Breast epithelium (tissue), 4 donors: ENCODE measurements around the gene OXLD1. TPM values are rescaled to one million over a fixed set of nuclear protein-coding genes. Genes with fewer than 3 reads are reported as not detected.

Experiments
- DNase-seq, 2 donors: peaks; one replicate each; pipeline ENCODE4 v3.0.0-alpha.2; 2019; ENCODE audit warnings: low spot score in 2 of 2
- H3K27ac ChIP-seq, 2 donors: fragments of 200-600 bp; sonication (generic) in 1 of 2; one replicate each; pipeline ENCODE4 v1.5.1; 2016 to 2019; ENCODE audit warnings: mild to moderate bottlenecking in 1 of 2
- H3K27me3 ChIP-seq, 2 donors: fragments of 200-600 bp; sonication (generic) in 1 of 2; one replicate each; pipeline versions ENCODE4 v1.5.1 to v1.6.0; 2017 to 2019; ENCODE audit warnings: control low read depth in 1 of 2, mild to moderate bottlenecking in 1 of 2
- H3K36me3 ChIP-seq: fragments of 200-600 bp; one replicate; pipeline ENCODE4 v1.5.1; 2019
- H3K4me1 ChIP-seq, 2 donors: fragments of 200-600 bp; sonication (generic); one replicate each; pipeline ENCODE4 v1.5.1; 2016 to 2019; ENCODE audit warnings: control low read depth in 1 of 2
- H3K4me3 ChIP-seq, 3 donors: fragments of 200-600 bp; sonication (generic); 1 replicate in 2 of 3; 2 replicates in 1 of 3; pipeline ENCODE4 v1.5.1; 2016 to 2019; ENCODE audit warnings: mild to moderate bottlenecking in 3 of 3, moderate library complexity in 2 of 3
- H3K9me3 ChIP-seq, 2 donors: fragments of 200-600 bp; sonication (generic) in 1 of 2; one replicate each; pipeline ENCODE4 v1.5.1; 2016 to 2019; ENCODE audit warnings: control low read depth in 1 of 2
- POLR2A ChIP-seq: fragments of 450-650 bp; IDR thresholded peaks from one replicate; pipeline ENCODE4 v1.6.1; 2016; ENCODE audit warnings: antibody characterized with exemption, mild to moderate bottlenecking, moderate library complexity
- POLR2AphosphoS5 ChIP-seq, 3 donors: sonication (generic); formaldehyde crosslinking; IDR thresholded peaks; one replicate each; pipeline ENCODE4 v1.6.1; 2017; ENCODE audit warnings: antibody characterized with exemption in 3 of 3
- intact Hi-C: fragments of 100-400 bp; cut with DNase I; formaldehyde crosslinking; loops from one replicate; pipeline ENCODE4 v1.15.1; 2023; ENCODE audit warnings: low total_unique reads
- total RNA-seq, 3 donors: library from RNA; depleted of rRNA; stranded (reverse); fragments of >200 nt; gene quantifications; one replicate each; pipeline ENCODE4 v1.1.0, GENCODE V29; 2016
- TF ChIP-seq, protein P1 (sequence below), 3 donors: fragments of 450-650 bp; IDR thresholded peaks; one replicate each; pipeline ENCODE4 v1.5.1; 2016 to 2017; ENCODE audit warnings: antibody characterized with exemption in 3 of 3, mild to moderate bottlenecking in 3 of 3, moderate library complexity in 3 of 3

Gene OXLD1
- total RNA-seq, 3 donors from 2014 or later, result 34.4 to 43.6 (median 42.6) TPM

DNA sequence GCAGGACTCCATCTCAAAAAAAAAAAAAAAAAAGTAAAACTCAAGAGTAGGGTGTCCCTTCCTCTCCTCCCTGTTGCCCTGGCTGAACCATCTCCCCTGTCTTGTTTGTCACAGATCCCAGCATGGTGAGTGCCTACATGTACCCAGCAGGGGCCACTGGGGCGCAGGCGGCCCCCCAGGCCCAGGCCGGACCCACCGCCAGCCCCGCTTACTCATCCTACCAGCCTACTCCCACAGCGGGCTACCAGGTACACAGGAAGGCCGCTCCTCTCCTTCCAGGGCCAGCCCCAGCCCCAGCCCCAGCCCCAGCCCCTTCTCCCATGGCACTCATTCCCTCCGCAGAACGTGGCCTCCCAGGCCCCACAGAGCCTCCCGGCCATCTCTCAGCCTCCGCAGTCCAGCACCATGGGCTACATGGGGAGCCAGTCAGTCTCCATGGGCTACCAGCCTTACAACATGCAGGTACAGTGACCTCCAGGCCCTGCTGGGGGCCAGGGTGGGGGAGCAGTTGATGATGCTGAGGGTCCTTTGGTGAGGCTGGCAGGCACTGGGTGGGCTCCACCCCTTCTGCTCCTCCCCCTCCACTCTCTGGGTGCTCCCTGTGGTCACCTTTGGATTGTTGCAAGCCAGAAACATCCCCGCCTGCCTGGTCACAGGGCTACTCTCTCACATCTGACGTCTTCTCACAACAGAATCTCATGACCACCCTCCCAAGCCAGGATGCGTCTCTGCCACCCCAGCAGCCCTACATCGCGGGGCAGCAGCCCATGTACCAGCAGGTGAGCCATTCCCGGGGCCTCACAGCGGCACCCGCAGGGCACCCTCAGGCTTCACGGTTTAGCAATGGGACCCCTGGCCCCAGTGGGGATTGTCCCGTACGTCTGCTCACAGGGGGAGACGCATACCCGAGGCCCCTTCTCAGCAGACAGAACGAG lies 34.2 kb upstream of the OXLD1 start:
- Histone ChIP-seq H3K9me3 (no peaks in the 10 kb centered on the region), H3K4me1 (peaks cover 23% of the 10 kb centered on the region in 2 donors), H3K36me3 (peaks cover 6% of the 10 kb centered on the region), H3K4me3 (peak overlapping the region in 1 of 3 donors; percentile 99), H3K27ac (no peak overlapping the region), H3K27me3 (no peaks in the 10 kb centered on the region)
- TF ChIP-seq POLR2AphosphoS5 (IDR thresholded peaks at IDR 0.05), result no peak
- TF ChIP-seq, protein P1, sequence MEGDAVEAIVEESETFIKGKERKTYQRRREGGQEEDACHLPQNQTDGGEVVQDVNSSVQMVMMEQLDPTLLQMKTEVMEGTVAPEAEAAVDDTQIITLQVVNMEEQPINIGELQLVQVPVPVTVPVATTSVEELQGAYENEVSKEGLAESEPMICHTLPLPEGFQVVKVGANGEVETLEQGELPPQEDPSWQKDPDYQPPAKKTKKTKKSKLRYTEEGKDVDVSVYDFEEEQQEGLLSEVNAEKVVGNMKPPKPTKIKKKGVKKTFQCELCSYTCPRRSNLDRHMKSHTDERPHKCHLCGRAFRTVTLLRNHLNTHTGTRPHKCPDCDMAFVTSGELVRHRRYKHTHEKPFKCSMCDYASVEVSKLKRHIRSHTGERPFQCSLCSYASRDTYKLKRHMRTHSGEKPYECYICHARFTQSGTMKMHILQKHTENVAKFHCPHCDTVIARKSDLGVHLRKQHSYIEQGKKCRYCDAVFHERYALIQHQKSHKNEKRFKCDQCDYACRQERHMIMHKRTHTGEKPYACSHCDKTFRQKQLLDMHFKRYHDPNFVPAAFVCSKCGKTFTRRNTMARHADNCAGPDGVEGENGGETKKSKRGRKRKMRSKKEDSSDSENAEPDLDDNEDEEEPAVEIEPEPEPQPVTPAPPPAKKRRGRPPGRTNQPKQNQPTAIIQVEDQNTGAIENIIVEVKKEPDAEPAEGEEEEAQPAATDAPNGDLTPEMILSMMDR (IDR thresholded peaks at IDR 0.05), result no peak
- no peak for TF ChIP-seq POLR2A
- no peak for DNase-seq
- intact Hi-C loops, result no loop called here

- no peaks in the 10 kb centered on the region for H3K27me3 ChIP-seq
- H3K9me3 ChIP-seq, result no peaks in the 10 kb centered on the region
- DNase-seq, result no peak
- intact Hi-C loops, result no loop called here
- no peak overlapping the region for H3K4me3 ChIP-seq
- H3K27ac ChIP-seq, result no peak overlapping the region
- TF ChIP-seq POLR2AphosphoS5 (IDR thresholded peaks at IDR 0.05) (no peak), POLR2A (no peak)
- TF ChIP-seq, protein P1 (IDR thresholded peaks at IDR 0.05), result no peak
- H3K4me1 ChIP-seq, result peaks cover 10 to 13% of the 10 kb centered on the region in 2 donors
- H3K36me3 ChIP-seq, result peaks cover 6% of the 10 kb centered on the region
Observed at GRCh38 chr17:81697261-81698044, 31.0 kb upstream of the OXLD1 start.

- intact Hi-C loops, result no loop called here
- Histone ChIP-seq H3K36me3 (peaks cover 12% of the 10 kb centered on the region), H3K9me3 (no peaks in the 10 kb centered on the region), H3K4me1 (peaks cover 2 to 3% of the 10 kb centered on the region in 2 donors), H3K27me3 (no peaks in the 10 kb centered on the region), H3K4me3 (no peak overlapping the region), H3K27ac (no peak overlapping the region)
- no peak for TF ChIP-seq POLR2AphosphoS5 (IDR thresholded peaks at IDR 0.05)
- TF ChIP-seq, protein P1 (IDR thresholded peaks at IDR 0.05), result no peak
- no peak for TF ChIP-seq POLR2A
- no peak for DNase-seq
Observed at GRCh38 chr17:81696218-81696941, 30.0 kb upstream of the OXLD1 start.

- Histone ChIP-seq H3K36me3 (peaks cover 12% of the 10 kb centered on the region), H3K9me3 (no peaks in the 10 kb centered on the region), H3K4me3 (no peak overlapping the region), H3K27me3 (no peaks in the 10 kb centered on the region), H3K4me1 (no peaks in the 10 kb centered on the region), H3K27ac (no peak overlapping the region)
- intact Hi-C loops, result no loop called here
- TF ChIP-seq POLR2A (no peak), POLR2AphosphoS5 (IDR thresholded peaks at IDR 0.05) (no peak)
- TF ChIP-seq, protein P1 (IDR thresholded peaks at IDR 0.05), result no peak
- no peak for DNase-seq
Observed at GRCh38 chr17:81695801-81696200, 29.4 kb upstream of the OXLD1 start.
